Heart left ventricle (tissue), 16 donors: Measurements from ENCODE around the gene ASIC2. TPM values are rescaled to one million over a fixed set of nuclear protein-coding genes. Genes with fewer than 3 reads are reported as not detected.

ENCODE experiments used
- ATAC-seq, 4 donors: fragments of 200-7000 bp; cut with Tn5 transposase; one replicate each; pipeline ENCODE4 v1.9.1; 2020 to 2022; ENCODE audit warnings: moderate library complexity in 4 of 4, mild to moderate bottlenecking in 3 of 4, moderate number of reproducible peaks in 1 of 4
- DNase-seq, 5 donors: peaks; one replicate each; pipeline ENCODE4 v3.0.0-alpha.2; 2020
- H3K27ac ChIP-seq, 12 donors: fragments of 200-600 bp; sonication (generic) in 4 of 12; one replicate each; pipeline versions ENCODE4 v1.5.0 to v1.8.0; 2016 to 2022; ENCODE audit warnings: mild to moderate bottlenecking in 2 of 12
- H3K27me3 ChIP-seq, 9 donors: fragments of 200-600 bp; sonication (generic) in 2 of 9; one replicate each; pipeline versions ENCODE4 v1.5.1 to v1.8.0; 2016 to 2022; ENCODE audit warnings: mild to moderate bottlenecking in 3 of 9
- H3K36me3 ChIP-seq, 9 donors: fragments of 200-600 bp; sonication (generic) in 2 of 9; one replicate each; pipeline versions ENCODE4 v1.5.0 to v1.8.0; 2018 to 2022; ENCODE audit warnings: mild to moderate bottlenecking in 2 of 9
- H3K4me1 ChIP-seq, 12 donors: fragments of 200-600 bp; sonication (generic) in 4 of 12; one replicate each; pipeline versions ENCODE4 v1.5.0 to v1.8.0; 2016 to 2022; ENCODE audit warnings: mild to moderate bottlenecking in 3 of 12
- H3K4me3 ChIP-seq, 12 donors: fragments of 200-600 bp; sonication (generic) in 4 of 12; one replicate each; pipeline versions ENCODE4 v1.5.0 to v1.8.0; 2017 to 2022; ENCODE audit warnings: mild to moderate bottlenecking in 9 of 12, moderate library complexity in 4 of 12
- H3K9me3 ChIP-seq, 12 donors: fragments of 200-600 bp; sonication (generic) in 4 of 12; one replicate each; pipeline versions ENCODE4 v1.5.0 to v1.8.0; 2016 to 2022; ENCODE audit warnings: mild to moderate bottlenecking in 1 of 12
- CTCF ChIP-seq, 12 donors: fragments of 200-600 bp; sonication (generic) in 4 of 12; IDR thresholded peaks; one replicate each; pipeline versions ENCODE4 v1.5.0 to v1.8.0; 2018 to 2022; ENCODE audit warnings: antibody characterized with exemption in 12 of 12, mild to moderate bottlenecking in 5 of 12
- POLR2A ChIP-seq, 2 donors: fragments of 450-650 bp; IDR thresholded peaks; one replicate each; pipeline ENCODE4 v1.6.1; 2017; ENCODE audit warnings: antibody characterized with exemption in 2 of 2, mild to moderate bottlenecking in 2 of 2, moderate library complexity in 2 of 2
- WGBS, 4 donors: extraction: QIAGEN DNeasy Blood & Tissue Kit in 2 of 4; methylation state at CpG; one replicate each; pipeline versions ENCODE4 v1.1.5 to v1.1.7; 2013 to 2018; 5-methylcytosine and 5-hydroxymethylcytosine counted together
- intact Hi-C, 10 donors: fragments of 100-400 bp; cut with DNase I; formaldehyde crosslinking; loops; one replicate each; pipeline versions ENCODE4 v1.11.1 to v1.14.2; 2022
- polyA plus RNA-seq, 2 donors: library from polyadenylated mRNA; stranded (reverse); fragments of 200-250 nt; gene quantifications; one replicate each; pipeline ENCODE4 v1.2.3, GENCODE V29; 2013
- total RNA-seq, 9 donors: library from RNA; depleted of rRNA in 2 of 9; stranded (reverse); fragments of >200 nt in 2 of 9; fragmentation: NEBNext Ultra II Directional in 3 of 9; extraction: Animal tissue kit (Norgen Biotek cat#: 25700) in 3 of 9; gene quantifications; one replicate each; pipeline versions ENCODE4 v1.1.0 to v1.2.4, GENCODE V29; 2016 to 2023
- donor health status: ischemic (EF 13 %, LVEDD 7.1; RV severe dilation, severe dysfunction).
- donor health status: healthy with polysubstance abuse.
- donor health status: DM: no; HTN: yes; CAD: no.
- donor health status: DM: no; HTN: no; CAD: no.
- donor health status: ischemic (EF 25% LVEDD 6.9; RV normal size, moderate dysfunction).
- donor health status: ischemic (EF 25% LVEDD 5.7; RV mildly dilated, moderate dysfunction).
- donor health status: healthy.
- donor health status: DM: yes; HTN: yes; CAD: no.
- donor health status: ischemic (EF 35%, LVEDD 5.7; RV mildly dilated, moderate dysfunction).
- donor health status: nonischemic (EF 11% LVEDD 7.7; RV severe dilation, severe dysfunction).
- donor health status: DM: yes; HTN: yes; CAD: no.
- donor health status: PGD.
- donor health status: ischemic (EF 29% LVEDD 5.4; RV normal size, mild dysfunction).
- donor health status: nonischemic (EF 23%, LVEDD 6.1; RV moderate dilation, normal function).

Gene ASIC2
- total and polyA plus RNA-seq, 11 donors: 1.1 TPM; not detected in 10

- WGBS, 4 donors: 73 to 90% (median 77%) methylated on average over 2 of the region's 2 CpGs
- peaks cover 0 to 29% (median 5%) of the 10 kb centered on the region in 9 donors for H3K27me3 ChIP-seq
Measured at GRCh38 chr17:33210285-33210684, 82.8 kb downstream of the ASIC2 start.

GRCh38 chr17:33209671-33210070, 83.4 kb downstream of the ASIC2 start:
- Histone ChIP-seq H3K9me3 (peaks cover 0 to 4% (median 0%) of the 10 kb centered on the region in 12 donors), H3K4me3 (no peak overlapping the region), H3K27ac (no peak overlapping the region), H3K4me1 (no peaks in the 10 kb centered on the region), H3K36me3 (no peaks in the 10 kb centered on the region), H3K27me3 (peaks cover 0 to 29% (median 5%) of the 10 kb centered on the region in 9 donors)
- DNase-seq (no peak), ATAC-seq (no peak)
- TF ChIP-seq POLR2A (IDR thresholded peaks at IDR 0.05): no peak
- TF ChIP-seq CTCF (IDR thresholded peaks at IDR 0.05): no peak
- intact Hi-C loops: loop anchor here in 1 of 10 donors (10.0 kb wide), 2 partner anchors 55 kb away; no protein-coding TSS in a partner anchor
- WGBS, 4 donors: 20 to 41% (median 32%) methylated on average over 2 of the region's 2 CpGs

More at GRCh38 chr17:33210285-33210684, 82.8 kb downstream of the ASIC2 start:
- no peak for TF ChIP-seq POLR2A (IDR thresholded peaks at IDR 0.05)
- DNase-seq (no peak), ATAC-seq (no peak)
- intact Hi-C loops: loop anchor here in 1 of 10 donors (10.0 kb wide), 1 partner anchor 55 kb away; no protein-coding TSS in a partner anchor
- H3K4me3 ChIP-seq: no peak overlapping the region
- no peaks in the 10 kb centered on the region for H3K36me3 ChIP-seq
- peaks cover 0 to 4% (median 0%) of the 10 kb centered on the region in 12 donors for H3K9me3 ChIP-seq
- H3K4me1 ChIP-seq: no peaks in the 10 kb centered on the region
- H3K27ac ChIP-seq: no peak overlapping the region

DNA sequence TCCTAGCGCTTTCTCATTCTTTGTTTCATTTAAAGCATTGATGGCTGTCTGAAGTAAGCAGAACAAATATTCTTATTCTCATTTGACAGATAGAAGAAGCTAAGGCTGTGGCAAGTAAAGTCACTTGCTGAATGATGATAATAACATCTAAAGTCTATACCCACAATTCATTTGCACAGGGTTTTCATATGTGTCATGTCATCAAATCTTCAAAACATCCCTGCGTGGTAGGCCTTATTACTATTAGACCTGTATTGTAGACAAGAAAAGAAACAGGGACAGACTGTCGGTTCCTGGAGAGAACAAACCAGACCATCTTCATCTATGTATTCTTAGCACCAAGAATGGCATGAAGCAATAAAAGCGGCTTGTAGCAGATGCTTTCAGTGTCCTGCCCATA, 85.9 kb downstream of the ASIC2 start:
- no peaks in the 10 kb centered on the region for H3K4me1 ChIP-seq
- intact Hi-C loops: loop anchor here in 1 of 10 donors (10.0 kb wide), 1 partner anchor 58 kb away; no protein-coding TSS in a partner anchor
- no peak overlapping the region for H3K27ac ChIP-seq
- TF ChIP-seq POLR2A (IDR thresholded peaks at IDR 0.05): no peak
- TF ChIP-seq CTCF (IDR thresholded peaks at IDR 0.05): no peak
- no peaks in the 10 kb centered on the region for H3K36me3 ChIP-seq
- DNase-seq (no peak), ATAC-seq (no peak)
- H3K27me3 ChIP-seq: peaks cover 0 to 40% (median 5%) of the 10 kb centered on the region in 9 donors
- 88 to 93% (median 90%) methylated on average over 4 of the region's 4 CpGs for WGBS, 4 donors
- peaks cover 0 to 2% (median 0%) of the 10 kb centered on the region in 12 donors for H3K9me3 ChIP-seq
- H3K4me3 ChIP-seq: no peak overlapping the region

- WGBS, 4 donors: 78 to 88% (median 81%) methylated on average over 8 of the region's 8 CpGs
- no peak overlapping the region for H3K4me3 ChIP-seq
- H3K4me1 ChIP-seq: no peaks in the 10 kb centered on the region
- no peak overlapping the region for H3K27ac ChIP-seq
- ATAC-seq (no peak), DNase-seq (no peak)
- intact Hi-C loops: loop anchor here in 1 of 10 donors (10.0 kb wide), 1 partner anchor 59 kb away; no protein-coding TSS in a partner anchor
- peaks cover 0 to 23% (median 2%) of the 10 kb centered on the region in 9 donors for H3K27me3 ChIP-seq
- H3K36me3 ChIP-seq: no peaks in the 10 kb centered on the region
- TF ChIP-seq CTCF (IDR thresholded peaks at IDR 0.05) (no peak), POLR2A (IDR thresholded peaks at IDR 0.05) (no peak)
- H3K9me3 ChIP-seq: no peaks in the 10 kb centered on the region
Measured at GRCh38 chr17:33205552-33205951, 87.5 kb downstream of the ASIC2 start.

GRCh38 chr17:33204701-33205100, 88.4 kb downstream of the ASIC2 start:
- Histone ChIP-seq H3K27me3 (peaks cover 0 to 21% (median 0%) of the 10 kb centered on the region in 9 donors), H3K36me3 (no peaks in the 10 kb centered on the region), H3K4me3 (no peak overlapping the region), H3K4me1 (no peaks in the 10 kb centered on the region), H3K27ac (no peak overlapping the region), H3K9me3 (no peaks in the 10 kb centered on the region)
- WGBS, 4 donors: 80 to 92% (median 87%) methylated on average over 2 of the region's 2 CpGs
- intact Hi-C loops: loop anchor here in 1 of 10 donors (10.0 kb wide), 1 partner anchor 60 kb away; no protein-coding TSS in a partner anchor
- TF ChIP-seq CTCF (IDR thresholded peaks at IDR 0.05) (no peak), POLR2A (IDR thresholded peaks at IDR 0.05) (no peak)
- ATAC-seq (no peak), DNase-seq (no peak)
